ENCODE measurements around the gene TLN1.

The TLN1 gene

GRCh38 chr9:35755071-35755470 lies 23.1 kb upstream of the TLN1 start:
- no peak for DNase-seq (ENCODE audit: low read depth, low spot score)

- DNase-seq (ENCODE audit: low read depth, low spot score), result no peak
Measured at GRCh38 chr9:35754264-35754663, 22.3 kb upstream of the TLN1 start, which contains the start of gene MSMP. MSMP (minus strand) TSS chr9:35754276; CDS start chr9:35754129, 147 bp downstream.

- DNase-seq (ENCODE audit: low read depth, low spot score), result no peak
Measured at GRCh38 chr9:35753466-35753865, 21.5 kb upstream of the TLN1 start.

- no peak for DNase-seq (ENCODE audit: low read depth, low spot score)
Measured at GRCh38 chr9:35750256-35750531, 18.2 kb upstream of the TLN1 start.

GRCh38 chr9:35749515-35750255 lies 17.7 kb upstream of the TLN1 start:
- peak; percentile 35 for DNase-seq (ENCODE audit: low read depth, low spot score)

GRCh38 chr9:35748858-35749514 lies 17.0 kb upstream of the TLN1 start, which contains the start of the genes GBA2 and RGP1:
GBA2 (minus strand) TSS chr9:35749228; CDS start chr9:35748704, 524 bp downstream.
RGP1 (plus strand) TSS chr9:35749287; CDS start chr9:35749756, 469 bp downstream.
- DNase-seq (ENCODE audit: low read depth, low spot score), result peak; percentile 90

GRCh38 chr9:35748242-35748857 lies 16.4 kb upstream of the TLN1 start:
- peak; percentile 28 for DNase-seq (ENCODE audit: low read depth, low spot score)

GRCh38 chr9:35746583-35746982 lies 14.6 kb upstream of the TLN1 start:
- peak; percentile 26 for DNase-seq (ENCODE audit: low read depth, low spot score)

GRCh38 chr9:35745569-35745968 lies 13.6 kb upstream of the TLN1 start:
- DNase-seq (ENCODE audit: low read depth, low spot score), result no peak

- DNase-seq (ENCODE audit: low read depth, low spot score), result peak; percentile 39
Measured at GRCh38 chr9:35743880-35744518, 12.0 kb upstream of the TLN1 start.

GRCh38 chr9:35743452-35743851 lies 11.5 kb upstream of the TLN1 start:
- DNase-seq (ENCODE audit: low read depth, low spot score), result no peak

GRCh38 chr9:35741740-35742139 lies 9.7 kb upstream of the TLN1 start:
- no peak for DNase-seq (ENCODE audit: low read depth, low spot score)

GRCh38 chr9:35740243-35740642 lies 8.2 kb upstream of the TLN1 start:
- no peak for DNase-seq (ENCODE audit: low read depth, low spot score)

GRCh38 chr9:35738924-35739323 lies 6.9 kb upstream of the TLN1 start:
- DNase-seq (ENCODE audit: low read depth, low spot score), result no peak

GRCh38 chr9:35738186-35738585 lies 6.2 kb upstream of the TLN1 start:
- DNase-seq (ENCODE audit: low read depth, low spot score), result no peak

- no peak for DNase-seq (ENCODE audit: low read depth, low spot score)
Measured at GRCh38 chr9:35737143-35737542, 5.1 kb upstream of the TLN1 start.

GRCh38 chr9:35736201-35736633 lies 4.2 kb upstream of the TLN1 start:
- peak; percentile 87 for DNase-seq (ENCODE audit: low read depth, low spot score)

GRCh38 chr9:35734096-35734495 lies 2.1 kb upstream of the TLN1 start:
- DNase-seq (ENCODE audit: low read depth, low spot score), result no peak

- peak; percentile 74 for DNase-seq (ENCODE audit: low read depth, low spot score)
Measured at GRCh38 chr9:35732800-35733541, 976 bp upstream of the TLN1 start.

GRCh38 chr9:35731415-35732184 lies 395 bp downstream of the TLN1 start:
- DNase-seq (ENCODE audit: low read depth, low spot score), result no peak

GRCh38 chr9:35730486-35730854 lies 1.5 kb downstream of the TLN1 start:
- no peak for DNase-seq (ENCODE audit: low read depth, low spot score)

Data from astrocyte of the hippocampus (primary cell).